WTC11 (cell line): ENCODE data around the gene HOMER1. TPM values are rescaled to one million over a fixed set of nuclear protein-coding genes. Genes with fewer than 3 reads are reported as not detected.

ENCODE experiments used
- ATAC-seq: fragments of 200-7000 bp; cut with Tn5 transposase; 2 replicates; pipeline ENCODE4 v1.10.0; 2021; ENCODE audit warnings: mild to moderate bottlenecking, moderate library complexity
- CTCF ChIA-PET: fragments of 300-600 bp; sonication (Branson Sonifier 250); formaldehyde crosslinking; loops from one replicate; lab custom pipeline; 2021; ENCODE audit warnings: antibody characterized with exemption; lab: Charles Lee
- POLR2A ChIA-PET: fragments of 350-600 bp; sonication (Branson Sonifier 250); formaldehyde crosslinking; loops from one replicate; lab custom pipeline; 2021; ENCODE audit warnings: antibody characterized with exemption; lab: Charles Lee
- DNase-seq: peaks from one replicate; pipeline ENCODE4 v3.0.0; 2021; ENCODE audit warnings: low spot score
- H3K27ac Mint-ChIP-seq: 2 replicates; pipeline ENCODE4 v1.8.0; 2021; ENCODE audit warnings: mixed read lengths
- H3K27me3 Mint-ChIP-seq: 2 replicates; pipeline ENCODE4 v1.8.0; 2021; ENCODE audit warnings: low read depth, mild to moderate bottlenecking, moderate library complexity, mixed read lengths
- H3K36me3 Mint-ChIP-seq: 2 replicates; pipeline ENCODE4 v1.8.0; 2021; ENCODE audit warnings: mixed read lengths
- H3K4me1 Mint-ChIP-seq: 2 replicates; pipeline ENCODE4 v1.8.0; 2022; ENCODE audit warnings: mixed read lengths
- H3K4me3 Mint-ChIP-seq: 2 replicates; pipeline ENCODE4 v1.8.0; 2021; ENCODE audit warnings: mild to moderate bottlenecking, moderate library complexity, mixed read lengths
- H3K9me3 Mint-ChIP-seq: 2 replicates; pipeline ENCODE4 v1.8.0; 2021; ENCODE audit warnings: mixed read lengths
- ATF1 ChIP-seq: sonication (generic); formaldehyde crosslinking; IDR thresholded peaks from 2 replicates; pipeline ENCODE4 v1.8.1; 2023; ENCODE audit warnings: mild to moderate bottlenecking, moderate library complexity, missing genetic modification reagents
- ATF6 ChIP-seq: sonication (generic); formaldehyde crosslinking; IDR thresholded peaks from 2 replicates; pipeline ENCODE4 v1.8.1; 2023; ENCODE audit warnings: mild to moderate bottlenecking, missing genetic modification reagents
- E2F4 ChIP-seq: sonication (generic); formaldehyde crosslinking; IDR thresholded peaks from 2 replicates; pipeline ENCODE4 v1.8.1; 2022; ENCODE audit warnings: low read depth, mild to moderate bottlenecking, moderate library complexity, missing genetic modification reagents, borderline replicate concordance
- E2F5 ChIP-seq: sonication (generic); formaldehyde crosslinking; IDR thresholded peaks from 2 replicates; pipeline ENCODE4 v1.8.1; 2022; ENCODE audit warnings: mild to moderate bottlenecking, moderate library complexity, missing genetic modification reagents
- FOXJ3 ChIP-seq: sonication (generic); formaldehyde crosslinking; IDR thresholded peaks from 2 replicates; pipeline ENCODE4 v1.9.0; 2021; ENCODE audit warnings: missing genetic modification reagents, mild to moderate bottlenecking, borderline replicate concordance
- FOXK1 ChIP-seq: sonication (generic); formaldehyde crosslinking; IDR thresholded peaks from 2 replicates; pipeline ENCODE4 v1.8.0; 2022; ENCODE audit warnings: mild to moderate bottlenecking, moderate library complexity, missing genetic modification reagents
- HMGA2 ChIP-seq: fragments of 250-450 bp; sonication (Bioruptor Pico); IDR thresholded peaks from 2 replicates; pipeline ENCODE4 v1.4.0; 2021; ENCODE audit warnings: mild to moderate bottlenecking, moderate library complexity
- NFYB ChIP-seq: sonication (generic); formaldehyde crosslinking; conservative IDR thresholded peaks from 2 replicates; pipeline ENCODE4 v1.8.0; 2022; ENCODE audit warnings: low read depth, missing genetic modification reagents
- OVOL2 ChIP-seq: fragments of 250-450 bp; sonication (Bioruptor Pico); IDR thresholded peaks from 2 replicates; pipeline ENCODE4 v1.9.0; 2021; ENCODE audit warnings: mild to moderate bottlenecking, borderline replicate concordance
- RORB ChIP-seq: fragments of 250-450 bp; sonication (Bioruptor Pico); IDR thresholded peaks from 2 replicates; pipeline ENCODE4 v1.9.0; 2021; ENCODE audit warnings: mild to moderate bottlenecking
- SOX15 ChIP-seq: fragments of 250-450 bp; sonication (Bioruptor Pico); IDR thresholded peaks from 2 replicates; pipeline ENCODE4 v1.9.0; 2021; ENCODE audit warnings: mild to moderate bottlenecking
- SP1 ChIP-seq: sonication (generic); formaldehyde crosslinking; conservative IDR thresholded peaks from 2 replicates; pipeline ENCODE4 v1.8.1; 2022; ENCODE audit warnings: missing genetic modification reagents
- TEAD4 ChIP-seq: sonication (generic); formaldehyde crosslinking; IDR thresholded peaks from 2 replicates; pipeline ENCODE4 v1.8.0; 2022; ENCODE audit warnings: mild to moderate bottlenecking, missing genetic modification reagents
- USF1 ChIP-seq: sonication (generic); formaldehyde crosslinking; IDR thresholded peaks from 2 replicates; pipeline ENCODE4 v1.8.0; 2022; ENCODE audit warnings: mild to moderate bottlenecking, missing genetic modification reagents
- ZNF121 ChIP-seq: sonication (generic); formaldehyde crosslinking; IDR thresholded peaks from 2 replicates; pipeline ENCODE4 v1.8.0; 2023; ENCODE audit warnings: missing genetic modification reagents
- ZNF138 ChIP-seq: sonication (generic); formaldehyde crosslinking; conservative IDR thresholded peaks from 2 replicates; pipeline ENCODE4 v1.8.1; 2022; ENCODE audit warnings: mild to moderate bottlenecking, moderate library complexity, missing genetic modification reagents
- ZNF416 ChIP-seq: fragments of 250-450 bp; sonication (Bioruptor Pico); IDR thresholded peaks from 2 replicates; pipeline ENCODE4 v1.9.0; 2021; ENCODE audit warnings: mild to moderate bottlenecking, inconsistent platforms
- ZSCAN18 ChIP-seq: fragments of 250-450 bp; sonication (Bioruptor Pico); IDR thresholded peaks from 2 replicates; pipeline ENCODE4 v2.1.2; 2022; ENCODE audit warnings: mild to moderate bottlenecking, moderate library complexity
- total RNA-seq: library from RNA; stranded (reverse); gene quantifications from 3 replicates; pipeline ENCODE4 v1.2.3, GENCODE V29; 2021

HOMER1 gene
- total RNA-seq, 1 experiment from 2014 or later, result 37.6 TPM

- no peak for ATAC-seq
- Mint-ChIP-seq H3K4me1 (peaks cover 6% of the 10 kb centered on the region), H3K27me3 (no peaks in the 10 kb centered on the region), H3K27ac (no peak overlapping the region), H3K4me3 (no peak overlapping the region), H3K36me3 (no peaks in the 10 kb centered on the region), H3K9me3 (no peaks in the 10 kb centered on the region)
- no peak for TF ChIP-seq USF1 (CRISPR knock-in tag)
- TF ChIP-seq SOX15 (CRISPR knock-in tag), result no peak
- no peak for TF ChIP-seq TEAD4 (CRISPR knock-in tag)
- TF ChIP-seq FOXK1, result no peak
- no peak for TF ChIP-seq ZNF138 (CRISPR knock-in tag)
- TF ChIP-seq ZNF121 (CRISPR knock-in tag), result no peak
- TF ChIP-seq ZNF416 (CRISPR knock-in tag), result no peak
- TF ChIP-seq ATF6, result no peak
- no peak for TF ChIP-seq ZSCAN18
- TF ChIP-seq SP1 (CRISPR knock-in tag), result no peak
- no peak for TF ChIP-seq OVOL2
- TF ChIP-seq HMGA2 (CRISPR knock-in tag), result no peak
- TF ChIP-seq ATF1 (CRISPR knock-in tag), result no peak
- no peak for TF ChIP-seq RORB (CRISPR knock-in tag)
- no peak for TF ChIP-seq FOXJ3 (CRISPR knock-in tag)
- TF ChIP-seq E2F4 (CRISPR knock-in tag), result no peak
- TF ChIP-seq E2F5 (CRISPR knock-in tag), result no peak
- no peak for TF ChIP-seq NFYB (CRISPR knock-in tag)
- CTCF ChIA-PET, result no interaction called here
- DNase-seq, result no peak
- POLR2A ChIA-PET, result no interaction called here
These were observed 184.5 kb downstream of the HOMER1 start for GRCh38 chr5:79329453-79329852.

Other genes starting within 250 kb of the HOMER1 start
- 36.9 to 41.0 TPM (median 40.6 TPM) in 3 replicates for gene TENT2, start 98.3 kb upstream of the HOMER1 start, total RNA-seq
- 0.98 to 1.2 TPM (median 1.1 TPM) in 3 replicates for gene CMYA5, start 175.7 kb upstream of the HOMER1 start, total RNA-seq